ENCODE results near the gene GRIA2. TPM values are rescaled to one million over a fixed set of nuclear protein-coding genes. Genes with fewer than 3 reads are reported as not detected.

GRIA2 gene
- total RNA-seq, 1 donor from 2014 or later = not detected

GRCh38 chr4:157357887-157358286 lies 137.4 kb downstream of the GRIA2 start:
- Mint-ChIP-seq H3K4me3 (no peak overlapping the region), H3K27ac (no peak overlapping the region), H3K4me1 (no peaks in the 10 kb centered on the region), H3K9me3 (peaks cover 3% of the 10 kb centered on the region), H3K27me3 (no peaks in the 10 kb centered on the region), H3K36me3 (ENCODE audit: low read depth) (no peaks in the 10 kb centered on the region)
- ATAC-seq (ENCODE audit: low read depth) = no peak
- DNase-seq = no peak
- POLR2A ChIA-PET = no interaction called here
- no peak for TF ChIP-seq CTCF (IDR thresholded peaks at IDR 0.05)
- intact Hi-C loops (cut with micrococcal nuclease) = no loop called here
- CTCF ChIA-PET = no interaction called here

GRCh38 chr4:157358439-157358838 lies 137.9 kb downstream of the GRIA2 start:
- intact Hi-C loops (cut with micrococcal nuclease) = no loop called here
- DNase-seq = no peak
- no peaks in the 10 kb centered on the region for H3K36me3 Mint-ChIP-seq (ENCODE audit: low read depth)
- no peak overlapping the region for H3K4me3 Mint-ChIP-seq
- POLR2A ChIA-PET = no interaction called here
- no peak for ATAC-seq (ENCODE audit: low read depth)
- no peaks in the 10 kb centered on the region for H3K27me3 Mint-ChIP-seq
- no peak overlapping the region for H3K27ac Mint-ChIP-seq
- TF ChIP-seq CTCF (IDR thresholded peaks at IDR 0.05) = no peak
- H3K4me1 Mint-ChIP-seq = no peaks in the 10 kb centered on the region
- CTCF ChIA-PET = no interaction called here
- peaks cover 3% of the 10 kb centered on the region for H3K9me3 Mint-ChIP-seq

GRCh38 chr4:157358851-157359250 lies 138.3 kb downstream of the GRIA2 start:
- Mint-ChIP-seq H3K27ac (no peak overlapping the region), H3K36me3 (ENCODE audit: low read depth) (no peaks in the 10 kb centered on the region), H3K27me3 (no peaks in the 10 kb centered on the region), H3K9me3 (peaks cover 3% of the 10 kb centered on the region), H3K4me1 (no peaks in the 10 kb centered on the region), H3K4me3 (no peak overlapping the region)
- ATAC-seq (ENCODE audit: low read depth) = no peak
- POLR2A ChIA-PET = no interaction called here
- intact Hi-C loops (cut with micrococcal nuclease) = no loop called here
- no peak for DNase-seq
- TF ChIP-seq CTCF (IDR thresholded peaks at IDR 0.05) = no peak
- CTCF ChIA-PET = no interaction called here

DNA sequence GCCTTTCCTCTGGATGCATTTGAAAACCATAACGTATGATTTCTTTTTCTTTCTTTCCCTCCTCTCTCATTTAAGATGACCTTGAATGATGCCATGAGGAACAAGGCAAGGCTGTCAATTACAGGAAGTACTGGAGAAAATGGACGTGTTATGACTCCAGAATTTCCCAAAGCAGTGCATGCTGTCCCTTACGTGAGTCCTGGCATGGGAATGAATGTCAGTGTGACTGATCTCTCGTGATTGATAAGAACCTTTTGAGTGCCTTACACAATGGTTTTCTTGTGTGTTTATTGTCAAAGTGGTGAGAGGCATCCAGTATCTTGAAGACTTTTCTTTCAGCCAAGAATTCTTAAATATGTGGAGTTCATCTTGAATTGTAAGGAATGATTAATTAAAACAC lies 142.8 kb downstream of the GRIA2 start:
- H3K36me3 Mint-ChIP-seq (ENCODE audit: low read depth) = no peaks in the 10 kb centered on the region
- intact Hi-C loops (cut with micrococcal nuclease) = no loop called here
- CTCF ChIA-PET = no interaction called here
- no peak overlapping the region for H3K27ac Mint-ChIP-seq
- H3K27me3 Mint-ChIP-seq = no peaks in the 10 kb centered on the region
- H3K9me3 Mint-ChIP-seq = peaks cover 2% of the 10 kb centered on the region
- ATAC-seq (ENCODE audit: low read depth) (no peak), DNase-seq (no peak)
- POLR2A ChIA-PET = no interaction called here
- no peak for TF ChIP-seq CTCF (IDR thresholded peaks at IDR 0.05)
- no peak overlapping the region for H3K4me3 Mint-ChIP-seq
- no peaks in the 10 kb centered on the region for H3K4me1 Mint-ChIP-seq

DNA sequence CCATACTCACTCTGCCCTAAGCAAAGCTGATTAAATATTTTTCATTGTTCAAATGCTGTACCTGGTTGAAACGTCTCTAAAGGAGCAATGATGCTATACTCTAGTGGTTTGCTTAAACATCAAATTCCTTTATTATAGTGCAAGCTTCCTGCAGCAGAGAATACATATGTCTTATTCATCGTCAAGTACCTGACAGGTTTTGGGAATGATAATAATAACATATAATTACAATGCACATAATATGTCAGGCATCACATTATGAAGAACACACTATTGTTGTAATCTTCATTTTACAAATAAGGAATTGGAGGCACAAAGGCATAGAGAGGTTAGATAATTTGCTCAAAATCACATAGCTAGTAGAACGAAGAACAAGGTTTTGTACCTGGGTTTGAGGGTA lies 151.6 kb downstream of the GRIA2 start:
- no peak for ATAC-seq (ENCODE audit: low read depth)
- no peaks in the 10 kb centered on the region for H3K36me3 Mint-ChIP-seq (ENCODE audit: low read depth)
- no peak overlapping the region for H3K4me3 Mint-ChIP-seq
- no peaks in the 10 kb centered on the region for H3K4me1 Mint-ChIP-seq
- no peak overlapping the region for H3K27ac Mint-ChIP-seq
- ChIA-PET POLR2A (no interaction called here), CTCF (no interaction called here)
- no peak for TF ChIP-seq CTCF (IDR thresholded peaks at IDR 0.05)
- no peaks in the 10 kb centered on the region for H3K9me3 Mint-ChIP-seq
- intact Hi-C loops (cut with micrococcal nuclease) = no loop called here
- DNase-seq = no peak
- no peaks in the 10 kb centered on the region for H3K27me3 Mint-ChIP-seq
